PFSK-1 (cell line): ENCODE data around the gene RANBP1.

Experiments used
- POLR2AphosphoS5 ChIP-seq: IDR thresholded peaks from 2 replicates; pipeline ENCODE4 v1.6.1; 2012; ENCODE audit warnings: low read depth, mild to moderate bottlenecking, control low read depth, low read length, moderate library complexity
- SIN3A ChIP-seq: IDR thresholded peaks from 2 replicates; pipeline ENCODE4 v1.6.1; 2012; ENCODE audit warnings: mild to moderate bottlenecking, low read length, moderate library complexity, borderline replicate concordance; ENCODE audit not compliant: insufficient read depth
- TAF1 ChIP-seq: IDR thresholded peaks from 2 replicates; pipeline ENCODE4 v1.6.1; 2012; ENCODE audit warnings: low read length, control low read depth, borderline replicate concordance; ENCODE audit not compliant: insufficient read depth

DNA sequence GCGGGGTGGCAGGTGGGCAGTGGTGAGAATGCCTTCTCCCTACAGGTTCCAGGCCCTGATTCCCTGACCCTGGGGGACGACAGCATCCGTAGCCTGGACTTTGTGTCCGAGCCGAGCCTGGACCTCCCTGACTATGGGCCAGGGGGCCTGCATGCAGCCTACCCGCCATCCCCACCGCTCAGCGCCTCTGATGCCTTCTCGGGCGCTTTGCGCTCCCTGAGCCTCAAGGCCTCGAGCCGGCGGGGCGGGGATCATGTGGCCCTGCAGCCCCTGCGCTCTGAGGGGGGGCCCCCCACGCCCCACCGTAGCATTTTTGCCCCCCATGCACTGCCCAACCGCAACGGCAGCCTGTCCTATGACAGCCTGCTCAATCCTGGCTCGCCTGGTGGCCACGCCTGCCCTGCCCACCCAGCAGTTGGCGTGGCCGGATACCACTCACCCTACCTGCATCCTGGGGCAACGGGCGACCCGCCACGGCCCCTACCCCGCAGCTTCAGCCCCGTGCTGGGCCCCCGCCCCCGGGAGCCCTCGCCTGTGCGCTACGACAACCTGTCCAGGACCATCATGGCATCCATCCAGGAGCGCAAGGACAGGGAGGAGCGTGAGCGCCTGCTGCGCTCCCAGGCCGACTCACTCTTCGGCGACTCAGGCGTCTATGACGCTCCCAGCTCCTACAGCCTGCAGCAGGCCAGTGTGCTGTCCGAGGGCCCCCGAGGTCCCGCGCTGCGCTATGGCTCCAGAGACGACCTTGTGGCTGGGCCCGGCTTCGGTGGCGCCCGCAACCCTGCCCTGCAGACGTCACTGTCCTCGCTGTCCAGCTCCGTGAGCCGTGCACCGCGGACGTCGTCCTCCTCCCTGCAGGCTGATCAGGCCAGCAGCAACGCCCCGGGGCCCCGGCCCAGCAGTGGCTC, 27.1 kb downstream of the RANBP1 start:
- TF ChIP-seq POLR2AphosphoS5: no peak
- no peak for TF ChIP-seq SIN3A
- TF ChIP-seq TAF1: no peak
